HG02885 (cell line): ENCODE measurements around the gene RAB3C.
"Not testable (repeated sequence)": the region's sequence is repeated elsewhere in the genome, so short reads cannot be mapped to it uniquely, and the experiment has no call there.

ENCODE experiments used
- ATAC-seq: cut with Tn5 transposase; IDR thresholded peaks from one replicate; pipeline ENCODE4 v1.9.1; 2021; ENCODE audit warnings: mild to moderate bottlenecking; ENCODE audit not compliant: unreplicated experiment, poor library complexity

The RAB3C gene, protein sequence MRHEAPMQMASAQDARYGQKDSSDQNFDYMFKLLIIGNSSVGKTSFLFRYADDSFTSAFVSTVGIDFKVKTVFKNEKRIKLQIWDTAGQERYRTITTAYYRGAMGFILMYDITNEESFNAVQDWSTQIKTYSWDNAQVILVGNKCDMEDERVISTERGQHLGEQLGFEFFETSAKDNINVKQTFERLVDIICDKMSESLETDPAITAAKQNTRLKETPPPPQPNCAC

GRCh38 chr5:58582803-58583491, at the start of gene RAB3C:
RAB3C (plus strand) TSS chr5:58583075; CDS start chr5:58583209, 134 bp downstream.
- ATAC-seq: peak; percentile 100

- not testable (repeated sequence) for ATAC-seq
Observed at GRCh38 chr5:58541935-58542334, 40.9 kb upstream of the RAB3C start.

DNA sequence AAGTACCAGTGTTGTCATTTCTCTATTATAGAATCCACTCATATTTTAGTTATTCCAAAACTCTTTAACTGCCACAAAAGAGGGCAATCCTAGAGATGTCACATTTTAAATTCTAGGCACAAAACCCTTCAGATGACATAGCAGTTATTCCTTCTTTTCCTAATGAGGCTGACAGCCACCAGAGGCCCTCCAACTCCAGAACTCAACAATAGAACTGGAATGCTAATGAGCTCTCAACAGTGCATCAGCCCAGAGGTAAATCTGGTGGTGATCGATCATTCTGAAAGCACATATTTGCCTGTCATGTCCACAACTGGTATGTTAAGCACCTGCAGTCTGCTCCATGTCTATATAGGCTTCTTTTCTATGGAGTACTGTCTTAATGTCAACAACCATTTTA, 40.2 kb upstream of the RAB3C start:
- ATAC-seq: no peak

DNA sequence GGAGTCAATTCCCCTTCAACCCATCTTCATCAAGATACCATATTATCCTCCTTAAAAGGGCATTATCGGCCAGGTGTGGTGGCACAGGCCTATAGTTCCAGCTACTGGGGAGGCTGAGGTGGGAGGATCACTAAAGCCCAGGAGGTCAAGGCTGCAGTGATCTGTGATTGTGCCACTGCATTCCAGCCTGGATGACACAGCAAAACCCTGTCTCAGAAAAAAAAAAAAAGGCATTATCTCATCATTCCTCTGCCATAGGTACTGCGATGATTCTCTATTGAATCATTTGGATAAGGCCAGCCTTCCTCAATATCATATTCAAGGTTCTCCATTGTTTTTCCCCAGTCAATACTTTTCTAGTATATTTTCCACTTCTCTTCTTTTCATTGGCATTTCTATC, 39.2 kb upstream of the RAB3C start:
- no peak for ATAC-seq

GRCh38 chr5:58544195-58544594, 38.7 kb upstream of the RAB3C start:
- no peak for ATAC-seq

- no peak for ATAC-seq
Observed at GRCh38 chr5:58544926-58545325, 37.9 kb upstream of the RAB3C start.

DNA sequence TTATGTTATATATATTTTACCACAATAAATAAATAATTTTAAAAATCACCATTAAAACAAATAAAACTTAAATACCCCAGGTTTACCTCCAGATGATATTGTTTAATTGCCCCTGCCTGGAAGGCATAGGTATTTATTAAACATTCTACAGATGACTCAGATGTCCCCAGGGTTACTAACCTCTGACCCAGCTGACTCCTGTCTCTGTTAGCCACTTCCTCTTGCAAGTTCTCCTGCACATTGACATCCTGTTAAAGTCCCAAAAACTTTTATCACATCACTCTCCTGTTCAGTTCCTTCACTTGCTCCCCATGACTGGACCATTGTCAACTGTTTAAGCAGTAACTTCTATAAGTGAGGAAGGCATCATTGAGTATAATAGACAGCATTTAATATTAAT, 37.0 kb upstream of the RAB3C start:
- ATAC-seq: peak; percentile 91

DNA sequence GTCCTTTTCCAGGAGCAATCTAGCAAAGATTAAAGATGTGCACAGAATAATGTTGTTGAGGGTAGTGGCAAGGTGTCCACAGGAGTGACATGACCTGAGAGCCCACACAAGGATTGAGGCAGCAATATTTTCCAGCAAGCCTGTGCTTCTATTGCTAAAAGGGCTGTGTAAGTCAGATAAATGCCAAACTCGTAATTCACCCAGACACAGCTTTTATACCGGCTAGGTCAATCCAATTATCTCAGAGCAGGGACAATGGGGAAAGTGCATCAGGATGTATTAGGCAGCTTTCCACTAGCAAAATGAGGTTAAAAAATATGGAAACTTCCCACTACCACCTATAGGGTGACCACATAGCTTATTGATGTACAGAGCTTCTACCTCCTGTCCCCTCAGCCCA, 34.8 kb upstream of the RAB3C start:
- ATAC-seq: no peak

- ATAC-seq: no peak
Observed at GRCh38 chr5:58551492-58551891, 31.4 kb upstream of the RAB3C start.

- not testable (repeated sequence) for ATAC-seq
Observed at GRCh38 chr5:58557665-58558338, 25.1 kb upstream of the RAB3C start.

DNA sequence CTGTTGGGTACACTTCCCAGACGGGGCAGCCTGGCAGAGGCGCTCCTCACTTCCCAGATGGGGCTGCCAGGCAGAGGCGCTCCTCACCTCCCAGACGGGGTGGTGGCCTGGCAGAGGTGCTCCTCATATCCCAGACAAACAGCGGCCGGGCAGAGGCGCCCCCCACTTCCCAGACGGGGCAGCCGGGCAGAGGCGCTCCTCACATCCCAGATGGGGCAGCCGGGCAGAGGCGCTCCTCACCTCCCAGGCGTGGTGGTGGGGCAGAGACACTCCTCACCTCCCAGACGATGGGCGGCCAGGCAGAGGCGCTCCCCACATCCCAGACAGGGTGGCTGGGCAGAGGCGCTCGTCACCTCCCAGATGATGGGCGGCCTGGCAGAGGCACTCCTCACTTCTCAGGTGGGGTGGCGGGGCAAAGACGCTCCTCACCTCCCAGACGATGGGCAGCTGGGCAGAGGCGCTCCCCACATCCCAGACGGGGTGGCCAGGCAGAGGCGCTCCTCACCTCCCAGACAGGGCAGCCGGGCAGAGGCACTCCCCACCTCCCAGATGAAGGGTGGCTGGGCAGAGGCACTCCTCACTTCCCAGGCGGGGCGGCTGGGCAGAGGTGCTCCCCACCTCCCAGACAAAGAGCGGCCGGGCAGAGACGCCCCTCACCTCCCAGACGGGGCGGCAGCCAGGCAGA, 19.7 kb upstream of the RAB3C start:
- not testable (repeated sequence) for ATAC-seq

GRCh38 chr5:58564043-58564832, 18.6 kb upstream of the RAB3C start:
- ATAC-seq: not testable (repeated sequence)

GRCh38 chr5:58565033-58565432, 17.8 kb upstream of the RAB3C start:
- ATAC-seq: no peak

GRCh38 chr5:58571501-58571900, 11.4 kb upstream of the RAB3C start:
- no peak for ATAC-seq

- ATAC-seq: not testable (repeated sequence)
Observed at GRCh38 chr5:58572973-58573372, 9.9 kb upstream of the RAB3C start.

- ATAC-seq: no peak
Observed at GRCh38 chr5:58579781-58580180, 3.1 kb upstream of the RAB3C start.

- ATAC-seq: peak; percentile 18
Observed at GRCh38 chr5:58582019-58582802, 664 bp upstream of the RAB3C start.

DNA sequence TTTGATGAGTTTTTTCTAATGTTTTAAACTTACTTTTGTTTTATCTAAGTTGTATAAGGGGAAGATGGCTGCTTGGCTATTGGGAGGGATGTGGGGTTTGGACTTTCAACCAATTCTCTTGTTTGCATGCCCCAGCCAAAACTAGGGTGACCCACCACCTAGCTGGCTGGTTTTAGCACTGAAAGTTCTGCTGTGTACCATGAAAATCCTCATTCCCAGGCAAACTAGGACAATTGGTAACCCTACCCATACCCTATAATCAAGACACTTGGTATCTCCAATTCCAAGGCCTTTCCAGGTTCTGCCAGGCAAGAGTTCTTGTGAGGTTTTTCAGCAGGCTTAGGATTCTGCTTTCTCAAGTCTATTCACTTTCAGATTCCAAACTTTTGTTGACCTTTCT, 13.1 kb downstream of the RAB3C start:
- ATAC-seq: no peak

- ATAC-seq: no peak
Observed at GRCh38 chr5:58598440-58598839, 15.6 kb downstream of the RAB3C start.
